ENCODE data around the gene PADI3. TPM values are rescaled to one million over a fixed set of nuclear protein-coding genes. Genes with fewer than 3 reads are reported as not detected.

Gene PADI3
- polyA plus RNA-seq, 3 donors, result 0.01 TPM; not detected in 2

GRCh38 chr1:17330856-17331255 is 82.0 kb downstream of the PADI3 start:
- Mint-ChIP-seq H3K27me3 (ENCODE audit: low read depth in 3 of 3) (peaks cover 0 to 4% (median 0%) of the 10 kb centered on the region in 3 donors), H3K4me1 (peaks cover 7% of the 10 kb centered on the region), H3K36me3 (peaks cover 74 to 94% of the 10 kb centered on the region in 2 donors), H3K27ac (peak overlapping the region in 1 of 7 donors; percentile 30), H3K9me3 (peaks cover 0 to 1% (median 0%) of the 10 kb centered on the region in 7 donors), H3K4me3 (no peak overlapping the region)
- no peak for TF ChIP-seq CTCF (IDR thresholded peaks at IDR 0.05)
- Histone ChIP-seq H4K20me1 (ENCODE audit: insufficient read depth, low read length) (peaks cover 45% of the 10 kb centered on the region), H3K27ac (ENCODE audit: low read depth in 1 of 2, low read length in 2 of 2) (peak overlapping the region in 1 of 2 donors; percentile 36), H3K36me3 (replicated peaks in 1 of 2; ENCODE audit: control insufficient read depth in 1 of 2, insufficient read depth in 2 of 2, low read length in 2 of 2) (peaks cover 70 to 91% of the 10 kb centered on the region in 2 donors), H3K27me3 (ENCODE audit: control insufficient read depth in 2 of 2, insufficient read depth in 2 of 2, low read length in 2 of 2) (no peaks in the 10 kb centered on the region), H3K9ac (ENCODE audit: insufficient read depth, low read length, poor library complexity, severe bottlenecking) (no peak overlapping the region), H2AFZ (ENCODE audit: insufficient read depth, low read depth, low read length, poor library complexity, severe bottlenecking) (no peak overlapping the region), H3K4me3 (replicated peaks in 1 of 3; ENCODE audit: low read depth in 2 of 3, low read length in 3 of 3) (no peak overlapping the region), H3K4me2 (replicated peaks; ENCODE audit: extremely low read depth, low read length, poor library complexity, severe bottlenecking) (no peak overlapping the region), H3K79me2 (ENCODE audit: insufficient read depth, low read length) (peaks cover 48% of the 10 kb centered on the region), H3K4me1 (ENCODE audit: control insufficient read depth in 1 of 2, insufficient read depth in 2 of 2, low read length in 2 of 2) (no peaks in the 10 kb centered on the region), H3K9me3 (replicated peaks in 1 of 2; ENCODE audit: control insufficient read depth in 1 of 2, insufficient read depth in 1 of 2, low read length in 2 of 2) (no peaks in the 10 kb centered on the region)
- DNase-seq, result no peak
- intact Hi-C loops (cut with micrococcal nuclease), result loop anchor here in 1 of 2 donors (10.0 kb wide), 1 partner anchor 206 kb away; no protein-coding TSS in a partner anchor
- WGBS (ENCODE audit: insufficient coverage), result 93% methylated on average over 7 of the region's 7 CpGs

- Histone ChIP-seq H3K9me3 (replicated peaks in 1 of 2; ENCODE audit: control insufficient read depth in 1 of 2, insufficient read depth in 1 of 2, low read length in 2 of 2) (no peaks in the 10 kb centered on the region), H3K36me3 (replicated peaks in 1 of 2; ENCODE audit: control insufficient read depth in 1 of 2, insufficient read depth in 2 of 2, low read length in 2 of 2) (peaks cover 76 to 92% of the 10 kb centered on the region in 2 donors), H3K27ac (ENCODE audit: low read depth in 1 of 2, low read length in 2 of 2) (no peak overlapping the region), H4K20me1 (ENCODE audit: insufficient read depth, low read length) (peaks cover 32% of the 10 kb centered on the region), H3K4me2 (replicated peaks; ENCODE audit: extremely low read depth, low read length, poor library complexity, severe bottlenecking) (no peak overlapping the region), H3K79me2 (ENCODE audit: insufficient read depth, low read length) (peaks cover 26% of the 10 kb centered on the region), H2AFZ (ENCODE audit: insufficient read depth, low read depth, low read length, poor library complexity, severe bottlenecking) (no peak overlapping the region), H3K9ac (ENCODE audit: insufficient read depth, low read length, poor library complexity, severe bottlenecking) (no peak overlapping the region), H3K4me3 (replicated peaks in 1 of 3; ENCODE audit: low read depth in 2 of 3, low read length in 3 of 3) (no peak overlapping the region), H3K4me1 (ENCODE audit: control insufficient read depth in 1 of 2, insufficient read depth in 2 of 2, low read length in 2 of 2) (no peaks in the 10 kb centered on the region), H3K27me3 (ENCODE audit: control insufficient read depth in 2 of 2, insufficient read depth in 2 of 2, low read length in 2 of 2) (no peaks in the 10 kb centered on the region)
- 96% methylated on average over 6 of the region's 8 CpGs for WGBS (ENCODE audit: insufficient coverage)
- H3K36me3 Mint-ChIP-seq, result peaks cover 80 to 96% of the 10 kb centered on the region in 2 donors
- H3K9me3 Mint-ChIP-seq, result peaks cover 0 to 1% (median 0%) of the 10 kb centered on the region in 7 donors
- no peak overlapping the region for H3K4me3 Mint-ChIP-seq
- H3K27ac Mint-ChIP-seq, result peak overlapping the region in 5 of 7 donors; percentile 0 to 73 (median 46)
- DNase-seq, result no peak
- peaks cover 0 to 4% (median 0%) of the 10 kb centered on the region in 3 donors for H3K27me3 Mint-ChIP-seq (ENCODE audit: low read depth in 3 of 3)
- intact Hi-C loops (cut with micrococcal nuclease), result loop anchor here in 1 of 2 donors (2.0 to 10.0 kb wide), 2 partner anchors 208 to 266 kb away; no protein-coding TSS in a partner anchor
- TF ChIP-seq CTCF (IDR thresholded peaks at IDR 0.05), result no peak
- peaks cover 4% of the 10 kb centered on the region for H3K4me1 Mint-ChIP-seq
These were observed 84.2 kb downstream of the PADI3 start for GRCh38 chr1:17333081-17333480.

Small RNAs within 50 kb of the gene (small RNA-seq; reads per million reads assigned to genes)
- gene MIR3972 (ENCODE audit: insufficient read length, low read depth), result not detected

Other genes with a start within 250 kb of the PADI3 start
- 10 to 100 TPM; 17.6 to 37.8 (median 19.5) TPM for gene ATP13A2, start 237.2 kb upstream of the PADI3 start, polyA plus RNA-seq
- gene SDHB, start 195.1 kb upstream of the PADI3 start, polyA plus RNA-seq, result 100 to 1,000 TPM; 116 to 275 (median 241) TPM
- gene PADI2, start 129.6 kb upstream of the PADI3 start, polyA plus RNA-seq, result 10 to 100 TPM; 18.6 to 61.7 (median 32.6) TPM
- gene PADI1, start 44.0 kb upstream of the PADI3 start, polyA plus RNA-seq, result not detected
- gene PADI4, start 59.1 kb downstream of the PADI3 start, polyA plus RNA-seq, result 100 to 1,000 TPM; 160 to 356 (median 164) TPM
- gene PADI6, start 123.1 kb downstream of the PADI3 start, polyA plus RNA-seq, result under 1 TPM; 0.66 to 0.83 (median 0.78) TPM
- 10 to 100 TPM; 22.3 to 66.3 (median 40.9) TPM for gene RCC2, start 190.6 kb downstream of the PADI3 start, polyA plus RNA-seq

Measured in CD14-positive monocyte (primary cell).